GM21423 (cell line): ENCODE results near the gene REN.

Source experiments
- ATAC-seq: cut with Tn5 transposase; IDR thresholded peaks from one replicate; pipeline ENCODE4 v1.9.1; 2021; ENCODE audit warnings: mild to moderate bottlenecking, moderate library complexity; ENCODE audit not compliant: unreplicated experiment

The REN gene

DNA sequence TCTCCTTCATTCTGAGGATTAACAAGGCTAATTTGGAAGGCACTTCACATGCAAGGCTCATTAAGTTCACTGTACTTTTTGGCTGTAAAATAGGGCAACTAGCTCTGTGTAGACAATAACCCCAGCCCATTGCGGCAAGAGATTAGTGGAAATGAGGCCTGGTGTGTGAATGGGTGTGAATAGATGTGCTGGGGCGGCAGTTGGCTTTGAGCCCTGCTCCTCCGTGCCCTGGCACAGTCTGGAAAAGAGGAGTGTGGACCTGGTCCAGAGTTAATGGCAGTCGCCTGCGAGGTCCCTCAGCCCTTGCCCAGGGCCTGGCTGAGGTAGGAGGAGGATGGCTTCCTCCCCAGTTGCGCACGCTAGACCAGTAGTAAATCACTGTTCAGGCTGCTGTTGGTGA is 25.3 kb upstream of the REN start:
- no peak for ATAC-seq

DNA sequence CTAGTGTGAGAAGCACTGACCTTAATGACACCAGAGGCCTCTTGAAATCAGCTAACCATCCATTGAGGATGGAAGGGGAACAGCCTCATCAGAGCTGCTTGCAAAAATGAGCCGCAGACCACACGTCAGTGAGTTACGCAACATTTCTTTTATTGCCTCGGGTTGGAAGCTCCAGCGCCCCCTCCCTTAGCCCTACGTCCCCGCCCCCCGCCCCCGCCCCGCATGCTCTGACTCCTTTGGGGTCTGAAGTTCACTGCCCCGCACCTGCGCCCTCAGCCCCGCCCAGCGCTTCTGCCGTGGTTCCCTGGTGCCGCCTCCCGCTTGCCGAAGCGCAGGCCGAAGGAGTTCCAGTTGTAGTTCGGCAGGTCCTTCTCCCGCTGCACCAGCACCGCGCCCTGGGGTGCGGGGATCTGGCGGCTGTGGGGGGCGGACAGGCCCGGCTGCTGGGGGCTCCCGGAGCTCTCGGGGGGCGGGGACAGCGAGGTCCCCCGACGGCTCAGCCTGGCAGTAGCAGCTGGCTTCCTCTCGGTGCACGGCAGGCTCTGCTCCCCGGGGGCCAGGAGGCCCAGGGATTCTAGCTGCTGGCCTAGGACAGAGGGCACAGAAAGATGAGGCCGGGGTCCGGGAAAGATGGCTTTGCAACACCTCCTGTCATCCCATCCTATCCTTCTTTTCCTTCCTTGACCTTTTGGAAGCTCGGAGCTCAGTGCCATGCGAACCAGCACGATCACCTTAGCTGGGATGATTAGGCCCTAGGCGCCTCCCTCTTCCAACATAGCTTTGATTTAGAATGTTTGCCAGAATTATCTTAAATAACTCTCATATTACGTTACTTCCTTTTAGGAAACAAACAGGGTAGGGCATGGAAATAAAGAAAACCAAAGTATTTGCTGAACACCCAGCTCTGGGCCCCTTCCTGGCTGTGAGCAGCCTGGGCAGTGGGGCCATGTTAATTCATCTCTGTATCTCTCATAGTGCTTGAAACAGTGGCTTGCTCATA is 24.4 kb upstream of the REN start:
- no peak for ATAC-seq

DNA sequence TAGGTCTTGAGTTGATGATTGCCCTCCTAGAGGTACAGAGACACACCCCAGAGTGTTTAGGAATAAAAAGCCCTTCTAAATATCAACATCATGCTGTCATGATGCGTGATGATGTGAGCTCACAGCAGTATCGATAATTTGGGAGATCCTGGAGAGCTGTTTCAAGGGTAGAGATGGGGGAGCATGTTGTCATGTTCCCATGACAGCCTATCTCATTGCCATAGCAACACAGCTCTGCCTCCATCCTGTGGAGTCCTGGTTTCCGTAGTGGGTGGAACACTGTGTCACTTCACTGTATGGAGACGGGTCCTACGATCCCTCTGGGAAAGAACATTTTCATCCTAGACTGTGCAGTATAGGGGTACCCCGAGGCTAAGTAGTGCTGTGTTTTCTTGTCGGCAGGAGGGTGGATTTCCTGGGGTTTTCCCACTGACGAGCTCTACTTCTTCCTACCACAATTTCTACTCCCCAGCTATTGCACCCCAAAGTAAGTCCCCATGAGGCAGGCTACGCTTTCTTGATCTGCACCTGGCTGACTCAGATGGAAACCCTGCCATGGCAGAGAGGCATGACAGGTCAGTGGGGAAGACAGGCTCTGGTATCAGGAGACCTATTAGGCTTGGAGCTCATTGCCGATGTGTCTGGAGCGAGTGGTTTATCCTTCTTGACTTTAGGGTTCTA is 23.0 kb upstream of the REN start:
- ATAC-seq, result no peak

DNA sequence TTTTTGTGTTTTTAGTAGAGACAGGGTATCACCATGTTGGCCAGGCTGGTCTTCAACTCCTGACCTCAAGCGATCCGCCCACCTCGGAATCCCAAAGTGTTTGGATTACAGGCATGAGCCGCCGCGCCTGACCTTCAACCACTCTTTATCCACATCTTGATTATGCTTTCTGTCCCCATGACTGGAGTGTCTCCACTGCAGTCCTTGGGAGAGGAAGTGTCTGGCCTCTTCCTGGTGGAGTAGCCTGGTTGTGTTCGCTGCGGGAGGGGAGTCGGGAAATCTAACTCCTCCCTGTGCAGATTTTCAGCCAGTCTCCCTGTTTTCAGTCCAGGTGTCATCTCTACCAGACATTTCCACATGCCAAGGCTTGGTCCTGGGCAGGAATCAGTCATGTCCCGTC is 20.5 kb upstream of the REN start:
- ATAC-seq, result no peak

DNA sequence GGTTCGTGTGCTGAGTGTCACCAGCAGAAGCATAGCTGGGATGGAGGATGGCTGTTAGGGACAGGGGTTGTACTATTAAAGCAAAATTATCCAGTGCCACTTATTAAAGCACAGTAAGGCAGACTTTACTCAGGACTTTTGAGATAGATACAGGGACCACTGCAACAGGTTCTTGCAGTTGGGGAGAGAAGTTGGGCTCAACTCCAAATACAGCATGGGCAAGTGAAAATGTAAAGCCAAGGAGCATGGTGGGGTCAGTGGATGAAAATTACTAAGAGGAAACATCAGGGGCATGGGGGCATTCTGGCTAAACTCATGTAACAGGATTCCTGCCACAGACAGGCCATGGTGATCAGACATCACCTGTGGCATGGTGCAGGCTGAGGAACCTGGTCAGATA is 15.0 kb upstream of the REN start:
- no peak for ATAC-seq

DNA sequence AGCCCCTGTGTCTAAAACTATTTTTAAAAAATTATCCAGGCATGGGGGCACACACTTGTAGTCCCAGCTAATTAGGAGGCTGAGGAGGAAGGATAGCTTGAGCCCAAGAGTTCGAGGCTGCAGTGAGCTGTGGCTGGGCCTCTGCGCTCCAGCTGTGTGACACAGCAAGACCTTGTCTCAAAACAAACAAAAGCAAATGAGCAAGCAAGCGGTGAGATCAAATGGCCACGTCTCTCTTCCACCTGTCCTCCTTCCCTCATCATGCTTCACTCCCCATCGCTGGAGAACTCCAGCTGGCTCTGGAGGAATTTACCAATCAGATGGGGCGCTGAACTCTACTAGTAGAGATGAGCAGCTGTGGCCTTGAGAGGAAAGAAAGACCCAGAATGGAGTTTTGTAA is 14.0 kb upstream of the REN start:
- no peak for ATAC-seq

DNA sequence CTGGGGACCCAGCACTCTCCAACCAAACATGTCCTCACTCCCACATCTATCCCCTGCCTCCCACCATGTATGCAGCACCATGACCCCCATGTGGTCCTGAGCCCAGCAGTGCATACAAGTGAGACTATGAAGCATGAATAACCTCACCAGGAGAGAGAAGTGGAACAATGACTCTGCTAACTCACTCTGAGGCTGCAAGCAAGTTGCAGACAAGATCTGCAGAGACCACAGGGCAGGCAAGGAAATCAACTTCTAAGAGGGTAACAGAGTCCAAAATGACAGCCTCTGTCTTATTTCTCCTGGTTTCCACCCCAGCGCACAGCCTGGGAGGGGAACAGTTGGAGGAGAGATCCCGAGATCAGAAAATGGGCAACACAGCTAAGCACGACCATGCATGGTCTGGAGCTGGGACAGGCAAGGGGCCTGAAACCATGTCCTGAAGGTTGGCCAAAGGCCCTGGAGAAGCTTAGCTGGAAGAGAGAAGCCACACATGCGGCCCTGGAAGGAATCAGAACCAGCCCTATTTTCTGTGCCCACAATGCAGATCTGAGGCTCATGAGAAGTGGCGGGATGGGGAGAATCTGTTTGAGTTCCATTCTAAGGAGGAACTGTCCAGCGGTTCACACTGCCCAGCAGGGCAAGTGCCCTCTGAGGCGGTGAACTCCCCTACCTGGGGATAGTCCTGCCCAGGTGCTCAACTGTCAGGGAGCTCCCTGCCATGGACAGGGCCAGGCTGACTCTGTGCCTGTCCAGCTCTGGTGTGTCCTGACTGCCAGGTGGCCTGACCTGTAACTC is 12.5 kb upstream of the REN start:
- ATAC-seq, result no peak

DNA sequence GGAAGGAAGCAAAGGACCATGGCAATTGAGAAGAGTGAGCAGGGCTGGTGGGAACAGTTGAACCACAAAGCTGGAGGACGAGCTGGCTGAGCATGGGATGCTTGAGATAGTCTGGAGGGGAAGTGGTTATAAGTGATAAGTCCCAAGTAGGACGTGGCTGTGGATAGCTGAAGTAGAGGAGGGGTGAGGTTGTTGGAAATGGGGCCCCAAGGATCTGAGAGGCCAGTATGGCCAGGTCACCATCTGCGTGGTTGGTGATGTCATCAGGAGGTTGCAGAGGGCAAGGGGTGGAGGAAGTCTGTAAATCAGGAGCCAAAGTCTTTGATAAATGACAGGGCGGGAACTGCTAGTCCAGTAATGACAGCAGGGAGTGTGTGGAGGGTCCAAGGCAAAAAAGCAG is 11.0 kb upstream of the REN start:
- no peak for ATAC-seq

DNA sequence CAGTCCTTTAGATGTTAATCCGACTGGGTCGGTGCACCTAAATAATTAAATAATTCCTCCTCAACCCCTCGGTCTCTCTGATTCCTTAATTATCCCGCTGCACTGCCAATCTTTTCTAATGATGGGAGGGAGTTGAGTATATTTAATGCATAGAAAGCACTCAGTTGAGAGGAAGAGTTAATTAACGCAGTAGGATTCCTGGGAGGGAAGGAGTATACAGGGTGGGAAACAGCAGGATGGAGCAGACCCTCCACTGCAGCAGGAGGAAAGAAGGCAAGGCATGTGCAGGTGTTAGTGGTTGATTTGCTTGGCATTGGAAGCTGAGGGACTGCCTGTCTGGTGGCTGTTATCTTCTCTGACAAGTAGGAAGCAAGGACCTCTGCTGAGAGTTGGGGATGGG is 9.9 kb upstream of the REN start:
- ATAC-seq, result no peak

DNA sequence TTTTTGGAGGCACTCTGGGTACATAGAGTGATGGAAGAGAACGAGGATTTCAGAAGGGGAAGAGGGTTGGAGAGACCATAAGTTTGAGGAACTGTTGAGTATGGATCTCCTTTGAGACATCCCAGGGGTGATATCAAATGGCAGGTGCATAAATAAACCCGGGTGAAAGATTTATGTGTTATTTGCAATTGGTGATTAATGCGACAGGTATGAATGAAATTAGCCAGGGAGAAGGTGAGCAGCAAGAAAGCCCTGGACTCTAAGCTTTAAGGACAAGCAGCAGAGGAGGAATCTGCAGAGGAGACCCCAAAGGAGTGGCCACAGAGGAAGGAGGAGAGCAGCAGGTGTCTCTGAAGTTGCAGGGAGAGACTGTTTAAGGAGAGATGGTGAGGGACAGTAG is 8.8 kb upstream of the REN start:
- no peak for ATAC-seq

DNA sequence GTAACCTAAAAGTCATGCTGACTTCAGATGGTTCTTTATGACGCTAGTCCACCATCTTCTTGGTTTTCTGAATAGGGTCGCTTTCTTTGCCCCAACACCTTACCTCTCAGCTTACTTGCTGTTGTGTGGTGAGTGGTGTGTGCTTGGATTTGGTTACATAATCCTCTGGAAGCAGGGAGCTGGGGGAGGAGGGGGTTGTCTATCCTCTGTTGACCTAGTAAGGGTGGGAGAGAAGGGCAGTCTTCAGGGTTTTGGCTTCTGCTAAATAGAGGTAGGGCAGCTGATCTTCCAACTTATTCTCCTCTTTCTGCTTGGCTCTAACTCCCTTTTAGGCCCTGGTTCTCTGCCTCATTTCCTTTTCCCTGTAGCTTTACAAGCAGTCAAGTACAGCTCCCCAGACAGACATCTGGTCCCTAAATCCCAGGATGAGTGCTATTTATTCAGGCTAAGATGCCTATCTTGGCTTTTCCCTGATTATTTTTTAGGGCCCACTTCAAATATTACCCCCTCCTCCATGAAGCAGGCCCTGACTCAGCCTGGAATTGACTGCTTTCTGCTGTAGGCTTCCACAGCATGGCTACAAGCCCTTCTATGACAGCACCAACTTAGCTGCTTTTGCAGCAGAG is 6.4 kb upstream of the REN start:
- no peak for ATAC-seq

DNA sequence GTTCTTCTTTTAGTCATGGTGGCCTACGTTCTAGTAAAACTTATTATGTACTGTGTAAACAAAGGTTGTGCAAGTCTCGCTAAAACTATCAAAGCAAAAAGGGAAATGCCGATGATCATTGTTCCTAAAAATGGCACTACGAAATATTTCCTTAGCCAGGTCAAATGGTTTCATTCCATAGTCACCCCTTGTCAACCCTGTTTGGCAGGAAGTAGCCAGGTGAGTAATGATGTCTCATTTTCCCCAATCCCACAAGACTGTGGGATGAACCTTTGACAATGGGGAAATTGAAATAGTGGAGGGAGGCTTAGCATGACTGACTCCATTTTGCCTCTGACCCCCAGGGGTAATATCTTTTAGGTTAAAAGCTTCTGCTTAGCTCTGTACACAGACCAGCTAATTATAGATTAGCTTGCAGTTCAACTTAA is 5.6 kb upstream of the REN start:
- no peak for ATAC-seq

DNA sequence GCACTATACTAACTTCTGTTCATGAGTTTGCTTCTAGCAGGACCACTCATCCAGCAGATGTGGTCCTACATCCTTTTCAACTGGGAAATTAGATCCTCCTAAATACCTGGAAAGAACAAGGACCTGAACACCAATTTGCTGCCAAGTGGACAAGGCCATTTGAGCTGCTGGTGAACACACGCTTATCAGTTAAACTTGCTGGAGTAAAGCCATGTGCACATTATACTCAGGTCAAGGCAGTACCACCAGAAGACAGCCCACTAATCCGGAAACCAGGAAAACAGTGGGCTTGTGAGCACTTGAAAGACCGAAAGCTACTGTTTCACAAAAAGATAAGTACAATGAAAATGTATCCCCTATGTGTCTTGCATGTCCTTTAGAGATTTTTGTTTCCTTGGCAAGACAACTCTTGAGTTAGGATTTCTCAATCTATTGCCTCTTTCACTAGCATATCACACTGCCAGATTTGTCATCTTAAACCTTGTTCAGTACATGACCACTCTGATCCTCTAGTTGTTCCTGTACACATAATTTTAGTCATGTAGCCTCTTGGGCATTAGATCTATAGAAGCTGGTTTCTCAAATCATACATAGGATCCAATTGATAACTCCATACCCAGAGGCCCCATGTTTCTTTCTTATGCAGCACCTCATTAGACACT is 4.5 kb upstream of the REN start:
- no peak for ATAC-seq

DNA sequence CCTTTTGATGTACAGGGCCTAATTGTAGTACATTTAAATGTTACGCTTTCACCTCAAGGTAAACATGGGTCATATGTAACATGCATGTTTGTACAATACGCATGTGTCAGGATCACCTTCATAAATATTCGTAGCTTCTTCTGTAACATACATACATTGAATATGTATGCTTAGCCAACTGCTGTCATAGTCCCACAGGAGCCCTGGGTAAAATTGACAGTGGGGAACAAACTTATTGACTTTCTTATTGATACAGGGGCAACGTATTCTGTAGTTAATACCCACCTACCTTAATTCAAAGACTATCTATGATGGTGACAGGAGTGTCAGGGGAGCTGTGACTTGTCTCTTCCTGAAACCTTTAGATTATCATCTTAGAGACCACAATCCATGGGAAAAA is 3.7 kb upstream of the REN start:
- ATAC-seq, result no peak

DNA sequence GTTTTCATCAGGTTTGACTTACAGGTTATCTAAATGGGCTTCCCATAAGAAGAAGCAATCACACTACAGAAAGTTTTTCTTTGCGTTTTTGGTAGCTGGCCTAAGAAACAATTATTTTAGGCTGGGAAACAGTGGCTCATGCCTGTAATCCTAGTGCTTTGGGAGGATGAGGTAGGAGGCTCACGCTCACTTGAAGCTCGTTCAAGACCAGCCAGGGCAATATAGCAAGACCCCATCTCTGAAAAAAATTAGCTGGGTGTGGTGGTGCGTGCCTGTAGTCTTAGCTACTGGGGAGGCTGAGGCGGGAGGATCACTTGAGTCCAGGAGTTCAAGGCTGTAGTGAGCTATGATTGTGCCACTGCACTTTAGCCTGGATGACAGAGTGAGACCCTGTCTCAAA is 1.6 kb upstream of the REN start:
- no peak for ATAC-seq

DNA sequence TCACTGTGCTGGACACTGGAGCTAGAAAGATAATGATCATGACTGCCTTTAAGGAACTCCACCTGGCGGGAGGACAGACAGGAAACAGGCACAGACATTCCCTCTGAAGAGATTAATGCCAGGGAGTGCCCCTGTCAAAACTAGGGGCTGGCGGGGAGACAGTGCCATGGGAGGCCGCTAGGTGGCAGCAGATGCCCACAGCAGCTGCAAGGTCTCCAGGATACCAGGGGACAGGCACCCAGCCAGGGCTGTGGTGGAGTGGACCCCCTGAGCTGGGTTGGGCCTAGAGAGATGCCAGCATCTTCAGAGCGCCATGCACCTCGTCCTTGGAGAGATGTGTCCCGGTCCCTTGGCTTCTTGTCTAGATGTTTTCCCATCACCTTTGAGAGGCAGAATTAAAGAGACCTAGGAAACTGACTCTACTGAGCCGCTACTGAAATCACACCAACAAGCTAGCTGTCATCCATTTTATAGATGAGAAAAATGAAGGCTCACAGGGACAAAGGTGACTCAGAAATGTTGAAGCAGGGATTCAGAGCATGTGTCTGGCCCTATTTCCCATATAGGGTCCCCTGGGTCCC is 3.6 kb downstream of the REN start:
- no peak for ATAC-seq

DNA sequence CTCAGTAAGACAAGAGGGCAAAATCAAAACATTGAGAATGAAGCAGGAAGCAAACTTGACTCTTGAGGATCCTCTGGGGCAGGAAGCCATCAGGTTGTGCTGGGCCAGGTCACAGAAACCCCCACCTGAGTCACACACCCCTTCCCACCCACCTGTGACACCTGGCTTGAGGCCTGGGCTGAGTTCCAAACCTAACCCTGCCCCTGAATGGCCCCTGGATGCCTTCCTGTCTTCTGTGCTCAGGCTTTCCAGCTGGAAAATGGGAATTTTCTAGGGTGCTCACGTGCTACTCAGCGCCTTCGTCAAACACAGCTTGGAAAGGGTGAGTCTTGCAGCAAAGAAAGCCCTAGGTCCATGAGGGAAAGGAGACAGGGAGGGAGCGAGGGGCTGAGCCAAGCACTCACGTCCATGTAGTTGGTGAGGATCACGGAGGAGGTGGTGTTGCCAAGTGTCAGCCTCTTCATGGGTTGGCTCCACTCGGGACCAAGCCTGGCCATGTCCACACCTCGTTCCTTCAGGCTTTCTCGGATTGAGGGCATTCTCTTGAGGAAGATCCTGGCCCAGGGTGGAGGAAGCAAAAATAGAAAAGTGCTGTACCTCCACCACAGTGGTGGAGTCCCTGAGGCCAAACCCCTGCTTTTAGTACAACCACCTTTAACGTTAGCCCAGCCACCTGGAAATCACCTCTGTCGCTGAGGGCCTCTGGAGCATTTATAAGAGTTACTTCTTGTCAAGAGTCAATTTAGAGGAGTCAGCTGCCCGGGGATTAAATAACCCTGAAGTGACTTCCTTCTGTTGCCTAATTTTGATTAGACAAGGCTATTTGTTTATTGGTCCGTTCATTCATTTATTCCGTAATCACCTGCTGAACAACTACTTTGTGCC is 4.3 kb downstream of the REN start:
- no peak for ATAC-seq

DNA sequence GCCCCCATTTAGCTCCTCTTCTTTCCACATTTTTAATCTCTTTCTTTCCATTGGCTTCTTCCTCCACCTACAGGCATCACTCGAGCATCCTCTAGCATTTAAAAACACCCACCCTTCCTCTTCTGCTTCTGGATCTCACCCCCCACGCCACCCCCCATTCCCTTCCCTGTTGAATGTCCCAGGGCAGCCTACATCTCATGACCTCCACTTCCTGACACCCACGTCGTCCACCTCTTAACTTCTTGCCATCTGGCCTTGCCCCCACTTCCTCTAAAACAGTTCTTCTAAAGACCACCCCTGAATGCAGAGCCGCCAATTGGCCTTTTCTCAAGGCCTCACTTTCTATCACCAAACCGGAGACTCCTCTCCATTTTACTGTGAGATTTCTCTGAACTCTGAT is 8.2 kb downstream of the REN start:
- no peak for ATAC-seq

DNA sequence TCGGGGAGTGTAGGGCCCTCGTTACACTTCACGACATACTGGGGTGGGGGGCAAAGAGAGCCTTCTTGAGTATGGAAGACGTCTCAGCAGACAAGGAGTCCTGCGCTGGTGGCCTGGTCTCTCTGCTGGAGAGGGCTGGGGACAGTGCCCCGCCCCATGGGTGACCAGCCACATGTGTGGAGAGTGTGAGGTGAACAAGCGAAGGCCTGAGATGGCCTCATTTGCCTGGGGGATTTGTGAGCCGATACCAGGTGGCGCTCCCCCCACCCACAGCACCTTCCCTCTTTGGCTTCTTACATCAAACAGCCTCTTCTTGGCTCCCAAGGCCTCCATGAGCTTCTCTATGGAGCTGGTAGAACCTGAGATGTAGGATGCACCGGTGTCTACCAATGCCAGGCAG is 10.3 kb downstream of the REN start:
- ATAC-seq, result no peak
